Stimulated activated CD4-positive, alpha-beta T cell treated with anti-CD3 and anti-CD28 coated beads, Interleukin-15, amount 100 ng/mL, for 1 hour (primary cell): ENCODE data around the gene EVI2B.
"Not testable (repeated sequence)": the region's sequence is repeated elsewhere in the genome, so short reads cannot be mapped to it uniquely, and the experiment has no call there.

Experiments
- DNase-seq, 2 donors: peaks; one replicate each; pipeline ENCODE4 v3.0.0-alpha.2; 2020; ENCODE audit warnings: low read depth in 1 of 2, low spot score in 1 of 2

Gene EVI2B

GRCh38 chr17:31310886-31311285 lies 3.0 kb downstream of the EVI2B start:
- DNase-seq = no peak

- peak in 1 of 2 donors; percentile 20 for DNase-seq
Observed at GRCh38 chr17:31310260-31310659, 3.6 kb downstream of the EVI2B start.

- no peak for DNase-seq
Observed at GRCh38 chr17:31309556-31309955, 4.3 kb downstream of the EVI2B start.

- DNase-seq = no peak
Observed at GRCh38 chr17:31308372-31309334, 5.2 kb downstream of the EVI2B start.

GRCh38 chr17:31307640-31308039 lies 6.2 kb downstream of the EVI2B start:
- no peak for DNase-seq

- DNase-seq = no peak
Observed at GRCh38 chr17:31299624-31300023, 14.2 kb downstream of the EVI2B start.

- no peak for DNase-seq
Observed at GRCh38 chr17:31297090-31297489, 16.8 kb downstream of the EVI2B start, which contains the start of gene OMG. OMG (minus strand) TSS chr17:31297239; CDS start chr17:31296331, 908 bp downstream.

GRCh38 chr17:31296142-31296541 lies 17.7 kb downstream of the EVI2B start:
- DNase-seq = no peak

GRCh38 chr17:31295489-31295871 lies 18.4 kb downstream of the EVI2B start:
- no peak for DNase-seq

GRCh38 chr17:31294820-31295488 lies 18.9 kb downstream of the EVI2B start:
- DNase-seq = no peak

GRCh38 chr17:31294231-31294630 lies 19.6 kb downstream of the EVI2B start:
- DNase-seq = no peak

GRCh38 chr17:31293581-31293980 lies 20.3 kb downstream of the EVI2B start:
- no peak for DNase-seq

GRCh38 chr17:31291820-31292219 lies 22.0 kb downstream of the EVI2B start:
- DNase-seq = no peak

GRCh38 chr17:31289790-31290189 lies 24.1 kb downstream of the EVI2B start:
- no peak for DNase-seq

GRCh38 chr17:31287932-31288331 lies 25.9 kb downstream of the EVI2B start:
- DNase-seq = not testable (repeated sequence)

- no peak for DNase-seq
Observed at GRCh38 chr17:31286587-31286986, 27.3 kb downstream of the EVI2B start.

GRCh38 chr17:31283841-31284240 lies 30.0 kb downstream of the EVI2B start:
- DNase-seq = no peak

GRCh38 chr17:31281061-31281460 lies 32.8 kb downstream of the EVI2B start:
- DNase-seq = no peak

GRCh38 chr17:31279401-31279800 lies 34.5 kb downstream of the EVI2B start:
- DNase-seq = no peak

GRCh38 chr17:31275116-31275515 lies 38.7 kb downstream of the EVI2B start:
- DNase-seq = no peak

GRCh38 chr17:31274252-31274651 lies 39.6 kb downstream of the EVI2B start:
- no peak for DNase-seq

GRCh38 chr17:31273516-31273915 lies 40.3 kb downstream of the EVI2B start:
- DNase-seq = no peak
